WTC11 (cell line): ENCODE measurements around the gene MDGA2. TPM values are rescaled to one million over a fixed set of nuclear protein-coding genes. Genes with fewer than 3 reads are reported as not detected.

Source experiments
- ATAC-seq: fragments of 200-7000 bp; cut with Tn5 transposase; 2 replicates; pipeline ENCODE4 v1.10.0; 2021; ENCODE audit warnings: mild to moderate bottlenecking, moderate library complexity
- CTCF ChIA-PET: fragments of 300-600 bp; sonication (Branson Sonifier 250); formaldehyde crosslinking; loops from one replicate; lab custom pipeline; 2021; ENCODE audit warnings: antibody characterized with exemption; lab: Charles Lee
- POLR2A ChIA-PET: fragments of 350-600 bp; sonication (Branson Sonifier 250); formaldehyde crosslinking; loops from one replicate; lab custom pipeline; 2021; ENCODE audit warnings: antibody characterized with exemption; lab: Charles Lee
- DNase-seq: peaks from one replicate; pipeline ENCODE4 v3.0.0; 2021; ENCODE audit warnings: low spot score
- H3K27ac Mint-ChIP-seq: 2 replicates; pipeline ENCODE4 v1.8.0; 2021; ENCODE audit warnings: mixed read lengths
- H3K27me3 Mint-ChIP-seq: 2 replicates; pipeline ENCODE4 v1.8.0; 2021; ENCODE audit warnings: low read depth, mild to moderate bottlenecking, moderate library complexity, mixed read lengths
- H3K36me3 Mint-ChIP-seq: 2 replicates; pipeline ENCODE4 v1.8.0; 2021; ENCODE audit warnings: mixed read lengths
- H3K4me1 Mint-ChIP-seq: 2 replicates; pipeline ENCODE4 v1.8.0; 2022; ENCODE audit warnings: mixed read lengths
- H3K4me3 Mint-ChIP-seq: 2 replicates; pipeline ENCODE4 v1.8.0; 2021; ENCODE audit warnings: mild to moderate bottlenecking, moderate library complexity, mixed read lengths
- H3K9me3 Mint-ChIP-seq: 2 replicates; pipeline ENCODE4 v1.8.0; 2021; ENCODE audit warnings: mixed read lengths
- AFF4 ChIP-seq: sonication (generic); formaldehyde crosslinking; IDR thresholded peaks from 2 replicates; pipeline ENCODE4 v1.8.1; 2023; ENCODE audit warnings: mild to moderate bottlenecking, missing genetic modification reagents, borderline replicate concordance
- ATF3 ChIP-seq: sonication (generic); formaldehyde crosslinking; conservative IDR thresholded peaks from 2 replicates; pipeline ENCODE4 v1.8.1; 2022; ENCODE audit warnings: mild to moderate bottlenecking, missing genetic modification reagents
- ATF6 ChIP-seq: sonication (generic); formaldehyde crosslinking; IDR thresholded peaks from 2 replicates; pipeline ENCODE4 v1.8.1; 2023; ENCODE audit warnings: mild to moderate bottlenecking, missing genetic modification reagents
- CDX4 ChIP-seq: fragments of 250-450 bp; sonication (Bioruptor Pico); IDR thresholded peaks from 2 replicates; pipeline ENCODE4 v1.9.0; 2021; ENCODE audit warnings: moderate library complexity, mild to moderate bottlenecking, inconsistent platforms, borderline replicate concordance
- CREM ChIP-seq: sonication (generic); formaldehyde crosslinking; IDR thresholded peaks from 2 replicates; pipeline ENCODE4 v1.8.1; 2022; ENCODE audit warnings: mild to moderate bottlenecking, missing genetic modification reagents, moderate library complexity
- E2F1 ChIP-seq: sonication (generic); formaldehyde crosslinking; IDR thresholded peaks from 2 replicates; pipeline ENCODE4 v1.8.0; 2022; ENCODE audit warnings: mild to moderate bottlenecking, missing genetic modification reagents
- E2F4 ChIP-seq: sonication (generic); formaldehyde crosslinking; IDR thresholded peaks from 2 replicates; pipeline ENCODE4 v1.8.1; 2022; ENCODE audit warnings: low read depth, mild to moderate bottlenecking, moderate library complexity, missing genetic modification reagents, borderline replicate concordance
- E2F5 ChIP-seq: sonication (generic); formaldehyde crosslinking; IDR thresholded peaks from 2 replicates; pipeline ENCODE4 v1.8.1; 2022; ENCODE audit warnings: mild to moderate bottlenecking, moderate library complexity, missing genetic modification reagents
- ELF4 ChIP-seq: sonication (generic); formaldehyde crosslinking; IDR thresholded peaks from 2 replicates; pipeline ENCODE4 v1.8.1; 2022; ENCODE audit warnings: low read depth, mild to moderate bottlenecking, moderate library complexity, missing genetic modification reagents
- GABPB1 ChIP-seq: sonication (generic); formaldehyde crosslinking; IDR thresholded peaks from 2 replicates; pipeline ENCODE4 v1.8.1; 2023; ENCODE audit warnings: mild to moderate bottlenecking, missing genetic modification reagents
- JUN ChIP-seq: sonication (generic); formaldehyde crosslinking; IDR thresholded peaks from 2 replicates; pipeline ENCODE4 v1.8.0; 2023; ENCODE audit warnings: mild to moderate bottlenecking, missing genetic modification reagents
- KAT7 ChIP-seq: sonication (generic); formaldehyde crosslinking; IDR thresholded peaks from 2 replicates; pipeline ENCODE4 v1.8.1; 2023; ENCODE audit warnings: missing genetic modification reagents, mild to moderate bottlenecking, borderline replicate concordance
- NFATC4 ChIP-seq: fragments of 250-450 bp; sonication (Bioruptor Pico); IDR thresholded peaks from 2 replicates; pipeline ENCODE4 v1.9.0; 2021; ENCODE audit warnings: mild to moderate bottlenecking
- PRRX2 ChIP-seq: fragments of 250-450 bp; sonication (Bioruptor Pico); IDR thresholded peaks from 2 replicates; pipeline ENCODE4 v1.8.0; 2021; ENCODE audit warnings: mild to moderate bottlenecking
- SMAD4 ChIP-seq: sonication (generic); formaldehyde crosslinking; IDR thresholded peaks from 2 replicates; pipeline ENCODE4 v1.8.0; 2022; ENCODE audit warnings: mild to moderate bottlenecking, missing genetic modification reagents
- TEAD1 ChIP-seq: sonication (generic); formaldehyde crosslinking; IDR thresholded peaks from 2 replicates; pipeline ENCODE4 v1.8.0; 2022; ENCODE audit warnings: mild to moderate bottlenecking, missing genetic modification reagents
- TEAD4 ChIP-seq: sonication (generic); formaldehyde crosslinking; IDR thresholded peaks from 2 replicates; pipeline ENCODE4 v1.8.0; 2022; ENCODE audit warnings: mild to moderate bottlenecking, missing genetic modification reagents
- ZNF138 ChIP-seq: sonication (generic); formaldehyde crosslinking; conservative IDR thresholded peaks from 2 replicates; pipeline ENCODE4 v1.8.1; 2022; ENCODE audit warnings: mild to moderate bottlenecking, moderate library complexity, missing genetic modification reagents
- ZNF396 ChIP-seq: fragments of 250-450 bp; sonication (Bioruptor Pico); IDR thresholded peaks from 2 replicates; pipeline ENCODE4 v1.8.0; 2021; ENCODE audit warnings: mild to moderate bottlenecking, moderate library complexity, borderline replicate concordance
- ZNF425 ChIP-seq: fragments of 250-450 bp; sonication (Bioruptor Pico); conservative IDR thresholded peaks from 2 replicates; pipeline ENCODE4 v1.9.0; 2021; ENCODE audit warnings: mild to moderate bottlenecking
- total RNA-seq: library from RNA; stranded (reverse); gene quantifications from 3 replicates; pipeline ENCODE4 v1.2.3, GENCODE V29; 2021

The MDGA2 gene
- total RNA-seq, 1 experiment from 2014 or later: 4.9 TPM

GRCh38 chr14:47302121-47302520 is 373.3 kb downstream of the MDGA2 start (continued):
- TF ChIP-seq CDX4 (CRISPR knock-in tag): no peak
- TF ChIP-seq SMAD4 (CRISPR knock-in tag): no peak

GRCh38 chr14:47300796-47301195 is 374.6 kb downstream of the MDGA2 start:
- H3K27me3 Mint-ChIP-seq: no peaks in the 10 kb centered on the region
- no peaks in the 10 kb centered on the region for H3K36me3 Mint-ChIP-seq
- POLR2A ChIA-PET: no interaction called here
- TF ChIP-seq CREM (no peak), PRRX2 (CRISPR knock-in tag) (no peak), GABPB1 (CRISPR knock-in tag) (no peak), TEAD1 (no peak), ATF6 (no peak), JUN (CRISPR knock-in tag) (no peak), CDX4 (CRISPR knock-in tag) (no peak), ATF3 (CRISPR knock-in tag) (no peak), E2F1 (no peak), ELF4 (CRISPR knock-in tag) (no peak), NFATC4 (no peak), KAT7 (CRISPR knock-in tag) (no peak), ZNF425 (CRISPR knock-in tag) (no peak), TEAD4 (CRISPR knock-in tag) (no peak), ZNF138 (CRISPR knock-in tag) (no peak), E2F4 (CRISPR knock-in tag) (no peak), AFF4 (CRISPR knock-in tag) (no peak), ZNF396 (no peak), E2F5 (CRISPR knock-in tag) (no peak), SMAD4 (CRISPR knock-in tag) (no peak)
- TF ChIP-seq, all 79 proteins: peak for 0
- DNase-seq (no peak), ATAC-seq (no peak)
- CTCF ChIA-PET: no interaction called here
- peaks cover 13% of the 10 kb centered on the region for H3K9me3 Mint-ChIP-seq
- 0 out of 2 replicates have a peak, but pooled peaks cover 2% of the 10 kb centered on the region for H3K4me1 Mint-ChIP-seq
- H3K27ac Mint-ChIP-seq: no peak overlapping the region
- H3K4me3 Mint-ChIP-seq: no peak overlapping the region
